Measurements from ENCODE around the gene ANAPC2.

ANAPC2 gene

GRCh38 chr9:137150617-137151457 lies 37.5 kb downstream of the ANAPC2 start:
- DNase-seq (ENCODE audit: extremely low spot score): peak; percentile 83
- no peak for TF ChIP-seq LEF1 (IDR thresholded peaks at IDR 0.05; ENCODE audit: borderline replicate concordance)
- no peak for TF ChIP-seq SUZ12 (IDR thresholded peaks at IDR 0.05)
- TF ChIP-seq SP1 (IDR thresholded peaks at IDR 0.05): peak; percentile 65
- CTCF ChIA-PET: interaction anchor here (0.6 to 1.4 kb wide), 5 partner anchors 13 to 170 kb away, joined by 3 to 7 read pairs (median 3); partner anchors contain the start of gene SAPCD2
- POLR2A ChIA-PET: interaction anchor here (0.7 to 3.4 kb wide), 11 partner anchors 13 to 90 kb away, joined by 3 to 57 read pairs (median 8); partner anchors contain the start of genes ANAPC2, LRRC26, MAN1B1 and SSNA1

- peak; percentile 88 for DNase-seq (ENCODE audit: extremely low spot score)
- peak; percentile 92 for TF ChIP-seq SP1 (IDR thresholded peaks at IDR 0.05)
- TF ChIP-seq NFRKB (IDR thresholded peaks at IDR 0.05): no peak
- no peak for TF ChIP-seq ELF4 (IDR thresholded peaks at IDR 0.05)
- POLR2A ChIA-PET: interaction anchor here (0.6 to 3.4 kb wide), 13 partner anchors 12 to 91 kb away, joined by 3 to 57 read pairs (median 5); partner anchors contain the start of genes ANAPC2, LRRC26, MAN1B1 and SSNA1
- CTCF ChIA-PET: interaction anchor here (0.6 to 1.4 kb wide), 8 partner anchors 12 to 171 kb away, joined by 3 to 7 read pairs (median 4); partner anchors contain the start of gene SAPCD2
Observed at GRCh38 chr9:137149942-137150616, 38.3 kb downstream of the ANAPC2 start.

DNA sequence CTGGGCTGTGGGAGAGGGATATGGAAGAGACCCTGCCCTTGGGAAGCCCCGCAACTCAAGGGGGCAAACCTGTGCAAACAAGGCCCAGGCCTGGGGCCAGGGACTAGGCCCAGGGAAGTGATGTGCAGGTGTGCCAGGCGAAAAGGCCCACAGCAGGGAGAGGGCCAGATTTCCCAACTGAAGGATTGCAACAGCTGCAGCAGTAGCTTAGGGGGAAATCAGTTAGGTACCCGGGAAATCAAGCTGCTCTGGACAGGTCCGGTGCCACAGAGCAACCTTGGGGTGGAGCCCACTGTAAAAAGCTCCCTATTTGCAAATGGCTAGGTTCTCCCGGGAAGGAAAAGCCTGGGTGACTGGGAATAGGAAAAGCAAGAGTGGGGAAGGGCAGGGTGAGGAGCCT lies 39.0 kb downstream of the ANAPC2 start:
- ChIA-PET POLR2A (interaction anchor here (0.6 to 3.4 kb wide), 8 partner anchors 19 to 91 kb away, joined by 3 to 57 read pairs (median 10); partner anchors contain the start of genes ANAPC2, MAN1B1, SSNA1 and TUBB4B), CTCF (interaction anchor here (0.6 to 1.3 kb wide), 3 partner anchors 19 to 87 kb away, joined by 3 to 4 read pairs (median 3); no protein-coding TSS in a partner anchor)
- no peak for DNase-seq (ENCODE audit: extremely low spot score)
- TF ChIP-seq ZNF384 (IDR thresholded peaks at IDR 0.05) (no peak), ELF4 (IDR thresholded peaks at IDR 0.05) (no peak), FOXA1 (IDR thresholded peaks at IDR 0.05) (no peak), TARDBP (IDR thresholded peaks at IDR 0.05) (no peak), HDGF (IDR thresholded peaks at IDR 0.05; ENCODE audit: borderline replicate concordance) (no peak), NFRKB (IDR thresholded peaks at IDR 0.05) (no peak), CTBP1 (IDR thresholded peaks at IDR 0.05; ENCODE audit: borderline replicate concordance) (no peak), LEF1 (IDR thresholded peaks at IDR 0.05; ENCODE audit: borderline replicate concordance) (no peak), BHLHE40 (IDR thresholded peaks at IDR 0.05; ENCODE audit: borderline replicate concordance) (no peak), FOXM1 (IDR thresholded peaks at IDR 0.05; ENCODE audit: borderline replicate concordance) (no peak), FOXK2 (IDR thresholded peaks at IDR 0.05) (no peak), ARNT (IDR thresholded peaks at IDR 0.05) (no peak), SUZ12 (IDR thresholded peaks at IDR 0.05) (no peak), PKNOX1 (IDR thresholded peaks at IDR 0.05) (no peak), SP1 (IDR thresholded peaks at IDR 0.05) (no peak)

DNA sequence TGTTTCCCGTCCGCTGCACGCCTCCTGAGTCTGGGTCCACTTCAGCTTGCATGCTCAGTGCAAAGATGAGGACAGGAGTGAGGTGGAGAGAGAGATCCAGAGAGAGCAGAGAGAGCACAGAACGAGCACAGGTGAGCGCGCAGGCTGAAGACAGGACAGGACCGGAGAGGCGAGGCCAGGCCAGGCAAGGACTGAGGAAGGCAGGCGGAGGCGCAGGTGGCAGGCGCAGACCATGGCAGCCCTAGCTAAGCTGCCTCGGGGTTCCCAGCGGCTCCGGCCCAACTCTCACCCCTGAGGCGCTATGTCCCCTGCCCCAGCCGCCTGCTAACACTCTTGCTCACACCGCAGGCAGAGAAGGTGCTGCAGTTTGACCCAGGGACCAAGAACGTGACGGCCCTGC lies 39.7 kb downstream of the ANAPC2 start:
- ChIA-PET POLR2A (interaction anchor here (1.1 to 3.4 kb wide), 4 partner anchors 18 to 46 kb away, joined by 3 to 57 read pairs (median 16); partner anchors contain the start of genes ANAPC2 and SSNA1), CTCF (no interaction called here)
- DNase-seq (ENCODE audit: extremely low spot score): no peak
- no peak for TF ChIP-seq BHLHE40 (IDR thresholded peaks at IDR 0.05; ENCODE audit: borderline replicate concordance)
- no peak for TF ChIP-seq NFRKB (IDR thresholded peaks at IDR 0.05)
- no peak for TF ChIP-seq FOXM1 (IDR thresholded peaks at IDR 0.05; ENCODE audit: borderline replicate concordance)
- TF ChIP-seq CTBP1 (IDR thresholded peaks at IDR 0.05; ENCODE audit: borderline replicate concordance): no peak

GRCh38 chr9:137148242-137148641 lies 40.1 kb downstream of the ANAPC2 start:
- TF ChIP-seq LEF1 (IDR thresholded peaks at IDR 0.05; ENCODE audit: borderline replicate concordance) (no peak), BHLHE40 (IDR thresholded peaks at IDR 0.05; ENCODE audit: borderline replicate concordance) (no peak), ELF4 (IDR thresholded peaks at IDR 0.05) (no peak), FOXA1 (IDR thresholded peaks at IDR 0.05) (no peak), CTBP1 (IDR thresholded peaks at IDR 0.05; ENCODE audit: borderline replicate concordance) (no peak), PKNOX1 (IDR thresholded peaks at IDR 0.05) (no peak)
- POLR2A ChIA-PET: interaction anchor here (3.4 kb wide), 1 partner anchor 18 kb away, joined by 57 read pairs; no protein-coding TSS in a partner anchor
- CTCF ChIA-PET: no interaction called here
- no peak for DNase-seq (ENCODE audit: extremely low spot score)

- no peak for TF ChIP-seq PKNOX1 (IDR thresholded peaks at IDR 0.05)
- no peak for TF ChIP-seq ARNT (IDR thresholded peaks at IDR 0.05)
- TF ChIP-seq L3MBTL2 (conservative IDR thresholded peaks at IDR 0.05): no peak
- TF ChIP-seq LEF1 (IDR thresholded peaks at IDR 0.05; ENCODE audit: borderline replicate concordance): no peak
- no peak for TF ChIP-seq BHLHE40 (IDR thresholded peaks at IDR 0.05; ENCODE audit: borderline replicate concordance)
- TF ChIP-seq FOXM1 (IDR thresholded peaks at IDR 0.05; ENCODE audit: borderline replicate concordance): no peak
- no peak for TF ChIP-seq SUZ12 (IDR thresholded peaks at IDR 0.05)
- no peak for TF ChIP-seq HDGF (IDR thresholded peaks at IDR 0.05; ENCODE audit: borderline replicate concordance)
- no peak for TF ChIP-seq TARDBP (IDR thresholded peaks at IDR 0.05)
- TF ChIP-seq ELF4 (IDR thresholded peaks at IDR 0.05): no peak
- TF ChIP-seq SP1 (IDR thresholded peaks at IDR 0.05): no peak
- TF ChIP-seq ZNF384 (IDR thresholded peaks at IDR 0.05): no peak
- TF ChIP-seq FOXK2 (IDR thresholded peaks at IDR 0.05): no peak
- TF ChIP-seq CTBP1 (IDR thresholded peaks at IDR 0.05; ENCODE audit: borderline replicate concordance): no peak
- TF ChIP-seq NFRKB (IDR thresholded peaks at IDR 0.05): no peak
- TF ChIP-seq FOXA1 (IDR thresholded peaks at IDR 0.05): no peak
- DNase-seq (ENCODE audit: extremely low spot score): no peak
- ChIA-PET CTCF (no interaction called here), POLR2A (interaction anchor here (2.5 kb wide), 1 partner anchor 18 kb away, joined by 9 read pairs; no protein-coding TSS in a partner anchor)
Observed at GRCh38 chr9:137147793-137148160, 40.6 kb downstream of the ANAPC2 start.

All from HEK293T (cell line).